NCI-H2171 treated with DMSO at 0.1 percent for 48 hours (cell line): ENCODE measurements around the gene RPGR.

Experiments used
- DNase-seq: peaks from one replicate; lab custom pipeline; 2025; lab: John Stamatoyannopoulos, UW

RPGR gene

DNA sequence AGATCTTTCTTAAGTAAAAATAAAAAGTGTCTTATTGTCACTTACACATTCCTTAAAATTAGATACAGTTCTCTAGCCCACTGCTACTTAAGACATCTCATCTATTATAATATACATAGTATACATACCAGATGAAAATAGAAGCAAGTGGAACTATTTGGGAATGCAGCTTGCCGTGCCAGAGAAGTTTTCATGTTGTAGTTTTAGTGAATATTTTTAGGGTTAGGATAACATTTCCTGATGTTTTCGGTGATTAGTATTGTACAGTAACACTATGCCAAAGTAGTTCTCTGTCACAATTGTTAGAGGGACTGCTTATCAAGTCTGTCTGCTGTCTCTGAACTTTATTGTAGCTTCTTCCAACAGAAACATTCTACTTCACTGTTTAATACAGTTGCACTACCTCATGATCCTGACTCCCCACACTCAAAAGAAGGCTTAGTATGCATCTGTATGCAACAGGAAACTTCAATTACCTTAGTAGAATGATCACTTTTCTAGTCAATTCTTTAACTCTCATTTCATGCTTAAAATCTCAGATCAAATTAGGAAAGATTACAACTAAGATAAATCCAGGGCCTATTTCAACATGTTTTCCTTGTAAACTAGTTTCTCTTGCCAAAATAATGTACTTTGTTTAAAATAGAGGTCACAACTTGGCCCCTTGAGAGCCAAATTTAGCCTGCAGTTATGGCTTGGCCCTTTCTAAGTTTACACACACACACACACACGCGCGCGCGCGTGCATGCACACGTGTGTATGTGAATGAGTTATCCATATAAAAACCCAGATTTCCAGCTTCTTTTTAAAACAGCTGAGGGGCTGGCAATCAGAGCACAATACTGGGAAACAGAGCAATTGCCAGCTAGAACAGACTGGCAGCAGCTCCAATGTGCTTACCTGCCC is 64.3 kb downstream of the RPGR start:
- DNase-seq = no peak

GRCh38 chrX:38260231-38260630 is 67.1 kb downstream of the RPGR start:
- DNase-seq = no peak

DNA sequence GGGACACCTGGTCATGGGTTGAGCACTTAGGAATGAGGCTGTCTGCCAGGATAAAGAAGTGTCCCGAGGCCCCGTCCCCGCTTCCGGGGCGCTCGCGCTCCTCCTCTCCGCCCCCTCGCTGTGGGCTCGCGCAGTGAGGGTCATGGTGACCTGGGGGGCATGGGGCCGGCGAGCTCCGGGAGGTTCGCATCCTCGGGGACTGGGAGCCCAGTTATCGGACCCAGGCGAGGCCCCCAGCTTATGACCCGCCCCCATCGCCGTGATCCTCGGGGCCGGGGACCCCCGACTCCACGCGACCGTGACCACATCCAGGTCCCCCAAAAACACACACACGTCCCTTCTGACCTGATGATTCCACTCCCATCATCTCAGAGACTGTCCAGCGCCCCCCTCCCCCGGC is 71.3 kb downstream of the RPGR start:
- no peak for DNase-seq

DNA sequence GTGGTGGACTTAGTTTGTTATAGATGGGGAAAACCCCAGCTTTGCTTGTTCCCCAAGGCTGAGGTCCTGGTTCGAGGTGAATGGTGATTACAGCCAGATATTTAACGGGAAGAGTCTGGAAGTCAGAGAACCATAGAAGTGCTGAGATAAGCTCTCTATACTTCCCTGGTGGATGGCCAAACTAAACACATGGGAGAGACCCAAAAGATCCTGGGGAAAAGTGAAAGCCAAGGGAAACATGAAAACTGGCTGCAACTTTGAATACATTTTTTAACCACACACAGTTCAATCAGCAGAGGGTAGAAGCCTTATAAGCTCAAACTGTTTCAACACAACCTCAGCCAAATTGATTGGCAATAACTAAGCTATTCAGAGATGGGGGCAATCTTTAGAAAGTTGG is 77.3 kb downstream of the RPGR start:
- DNase-seq = no peak

DNA sequence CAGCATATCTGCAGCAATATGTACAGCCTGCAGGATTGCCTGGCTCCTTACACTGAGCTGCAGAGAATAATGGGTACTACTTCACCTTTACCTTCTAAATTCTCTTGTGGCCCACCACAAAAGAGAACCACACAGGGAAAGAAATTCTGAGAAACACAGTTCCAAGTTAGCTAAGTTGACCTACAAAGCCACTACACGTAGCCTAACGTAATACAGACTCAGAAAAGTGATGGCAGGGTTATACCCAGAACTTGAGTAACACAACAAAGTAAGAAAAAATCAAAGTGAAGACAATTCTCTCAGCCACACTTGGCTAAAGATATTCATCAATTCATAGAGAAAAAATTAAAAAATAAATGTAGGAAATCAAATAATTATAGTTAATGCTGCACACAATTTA is 80.3 kb downstream of the RPGR start:
- DNase-seq = no peak

DNA sequence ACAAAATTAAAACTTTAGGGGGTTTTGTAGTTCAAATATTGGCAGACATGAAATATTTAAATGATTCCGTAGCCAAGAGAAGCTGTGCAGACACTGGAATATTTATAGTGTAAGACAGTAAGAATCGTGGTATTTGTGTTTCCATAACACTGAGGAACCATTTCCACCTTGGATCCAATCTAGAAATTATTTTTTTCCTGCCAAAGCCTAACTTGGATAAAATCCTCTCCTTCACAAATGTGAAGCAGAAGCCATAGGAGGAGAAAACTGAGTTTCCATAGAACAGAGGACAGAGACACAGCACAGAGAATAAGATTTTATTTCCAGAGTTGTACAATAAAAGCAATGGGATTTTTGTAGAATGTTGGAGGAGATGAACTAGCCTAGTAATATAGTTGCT is 86.8 kb downstream of the RPGR start:
- DNase-seq = no peak

- no peak for DNase-seq
These were observed 90.3 kb downstream of the RPGR start for GRCh38 chrX:38236901-38237615.

DNA sequence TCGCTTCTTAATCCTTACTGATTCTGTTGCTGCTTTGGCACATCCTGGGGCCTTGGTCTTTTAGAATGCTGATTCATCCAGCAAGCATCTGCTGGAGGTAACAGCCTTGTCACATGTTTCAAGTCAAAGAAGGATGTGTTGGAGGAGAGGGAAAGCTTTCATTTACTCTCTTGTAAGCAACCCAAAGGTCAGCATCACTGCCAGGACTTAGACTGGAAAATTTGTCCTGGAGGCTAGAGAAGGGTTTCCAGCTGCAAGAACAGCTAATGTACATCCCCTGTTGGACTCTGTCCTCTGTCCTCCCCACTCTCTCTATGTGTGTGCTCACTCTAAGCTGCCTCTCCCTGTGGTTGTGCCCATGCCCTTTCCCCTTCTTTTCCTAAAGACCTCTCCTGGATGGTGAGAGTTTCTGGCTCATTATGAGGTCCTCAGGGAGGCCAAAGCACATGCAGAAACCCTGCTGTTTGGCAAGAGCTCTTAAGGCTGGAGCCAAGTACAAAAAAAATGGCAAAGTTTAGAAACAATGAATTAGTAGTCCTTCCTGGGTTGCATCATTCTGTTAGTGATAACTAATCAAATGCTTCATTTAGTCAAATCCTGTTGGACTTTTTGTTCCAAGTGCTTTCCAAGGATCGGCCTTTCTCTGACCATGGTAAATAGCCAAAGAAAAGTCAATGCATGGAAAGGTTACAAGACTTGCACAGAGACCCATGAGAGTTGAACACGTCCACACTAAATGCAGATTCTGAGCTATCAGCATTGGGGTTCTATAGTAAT is 93.2 kb downstream of the RPGR start:
- no peak for DNase-seq

GRCh38 chrX:38232079-38232686 is 95.1 kb downstream of the RPGR start:
- DNase-seq = no peak

GRCh38 chrX:38225093-38225492 is 102.2 kb downstream of the RPGR start:
- no peak for DNase-seq

GRCh38 chrX:38224160-38224559 is 103.1 kb downstream of the RPGR start:
- no peak for DNase-seq

- DNase-seq = no peak
These were observed 105.8 kb downstream of the RPGR start for GRCh38 chrX:38221391-38221929.

- peak; percentile 38 for DNase-seq
These were observed 106.6 kb downstream of the RPGR start, which contains the start of gene SRPX for GRCh38 chrX:38220415-38221390. SRPX (minus strand) TSS chrX:38220871; CDS start chrX:38220792, 79 bp downstream.

DNA sequence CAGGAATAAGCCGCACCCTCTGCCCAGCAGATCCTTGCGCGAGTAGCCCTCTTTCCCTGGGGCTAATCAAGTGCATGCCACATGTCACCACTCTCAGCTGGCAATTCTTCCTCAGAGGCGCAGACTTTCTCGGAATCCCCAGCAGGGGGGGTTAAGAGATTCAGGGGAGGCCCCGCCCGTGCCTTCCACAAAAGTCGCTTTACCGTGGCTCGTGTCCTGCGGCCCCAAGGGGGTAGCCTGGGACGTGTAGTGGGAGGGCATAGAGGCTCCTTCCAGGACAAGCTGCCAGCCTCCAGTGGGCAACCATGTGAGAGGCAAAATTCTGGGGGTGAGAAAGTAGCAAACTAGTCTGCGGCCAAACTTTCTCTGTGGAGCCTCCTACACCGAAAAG is 107.3 kb downstream of the RPGR start:
- DNase-seq = peak; percentile 51
